Measurements from ENCODE around the gene PAQR4.

PAQR4 gene

DNA sequence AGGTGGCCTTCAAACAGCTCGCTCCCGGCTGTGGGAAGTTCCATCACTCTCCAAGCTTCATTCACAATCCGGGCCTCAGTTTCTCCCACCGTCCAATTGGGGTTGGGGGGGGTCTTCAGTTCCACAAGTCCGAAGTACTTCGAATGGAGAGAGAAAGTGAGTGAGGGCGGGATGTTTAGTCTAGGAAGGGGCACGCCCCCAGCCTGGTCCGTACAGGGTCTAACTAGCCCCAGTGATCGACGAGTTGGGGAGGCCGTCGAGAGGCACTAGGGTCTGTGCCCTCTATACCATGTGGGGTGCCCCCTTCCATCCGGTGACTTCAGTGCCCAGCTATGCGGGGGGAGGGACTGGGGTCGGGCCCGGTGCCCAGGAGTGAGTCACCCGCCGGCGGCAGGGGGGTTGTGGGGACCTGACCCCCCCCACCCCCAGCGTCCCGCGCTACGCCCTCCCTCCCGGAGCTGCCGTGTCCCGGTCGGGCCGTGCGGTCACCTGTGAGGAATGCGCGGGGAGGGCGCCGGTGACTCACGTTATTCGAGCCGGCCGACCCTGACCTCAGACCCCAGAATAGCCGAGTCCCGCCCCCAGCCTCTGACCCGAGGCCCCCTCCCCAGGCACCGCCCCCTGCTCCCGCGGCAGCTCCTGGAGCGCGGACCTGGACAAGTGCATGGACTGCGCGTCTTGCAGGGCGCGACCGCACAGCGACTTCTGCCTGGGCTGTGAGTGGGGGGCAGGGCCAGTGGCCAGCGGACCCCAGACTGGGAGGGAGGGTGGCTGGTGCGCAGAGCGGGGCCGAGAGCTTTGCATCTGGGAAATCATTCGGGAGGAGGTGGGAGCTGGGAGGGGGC lies 51.7 kb downstream of the PAQR4 start:
- Histone ChIP-seq H3K4me2 (ENCODE audit: low read length) (peak overlapping the region; percentile 99), H2AFZ (peak overlapping the region; percentile 81), H3K9ac (peak overlapping the region; percentile 43), H3K9me3 (ENCODE audit: control insufficient read depth, low read length) (no peaks in the 10 kb centered on the region), H3K79me2 (no peaks in the 10 kb centered on the region), H3K27ac (peak overlapping the region; percentile 97), H3K4me3 (ENCODE audit: low read depth, low read length) (peak overlapping the region; percentile 73), H3K4me1 (peaks cover 18% of the 10 kb centered on the region), H3K36me3 (ENCODE audit: control insufficient read depth, insufficient read depth, low read length) (no peaks in the 10 kb centered on the region), H3K27me3 (ENCODE audit: control insufficient read depth, insufficient read depth, low read length) (no peaks in the 10 kb centered on the region)
- TF ChIP-seq, protein P1, sequence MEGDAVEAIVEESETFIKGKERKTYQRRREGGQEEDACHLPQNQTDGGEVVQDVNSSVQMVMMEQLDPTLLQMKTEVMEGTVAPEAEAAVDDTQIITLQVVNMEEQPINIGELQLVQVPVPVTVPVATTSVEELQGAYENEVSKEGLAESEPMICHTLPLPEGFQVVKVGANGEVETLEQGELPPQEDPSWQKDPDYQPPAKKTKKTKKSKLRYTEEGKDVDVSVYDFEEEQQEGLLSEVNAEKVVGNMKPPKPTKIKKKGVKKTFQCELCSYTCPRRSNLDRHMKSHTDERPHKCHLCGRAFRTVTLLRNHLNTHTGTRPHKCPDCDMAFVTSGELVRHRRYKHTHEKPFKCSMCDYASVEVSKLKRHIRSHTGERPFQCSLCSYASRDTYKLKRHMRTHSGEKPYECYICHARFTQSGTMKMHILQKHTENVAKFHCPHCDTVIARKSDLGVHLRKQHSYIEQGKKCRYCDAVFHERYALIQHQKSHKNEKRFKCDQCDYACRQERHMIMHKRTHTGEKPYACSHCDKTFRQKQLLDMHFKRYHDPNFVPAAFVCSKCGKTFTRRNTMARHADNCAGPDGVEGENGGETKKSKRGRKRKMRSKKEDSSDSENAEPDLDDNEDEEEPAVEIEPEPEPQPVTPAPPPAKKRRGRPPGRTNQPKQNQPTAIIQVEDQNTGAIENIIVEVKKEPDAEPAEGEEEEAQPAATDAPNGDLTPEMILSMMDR (IDR thresholded peaks at IDR 0.05), result no peak

DNA sequence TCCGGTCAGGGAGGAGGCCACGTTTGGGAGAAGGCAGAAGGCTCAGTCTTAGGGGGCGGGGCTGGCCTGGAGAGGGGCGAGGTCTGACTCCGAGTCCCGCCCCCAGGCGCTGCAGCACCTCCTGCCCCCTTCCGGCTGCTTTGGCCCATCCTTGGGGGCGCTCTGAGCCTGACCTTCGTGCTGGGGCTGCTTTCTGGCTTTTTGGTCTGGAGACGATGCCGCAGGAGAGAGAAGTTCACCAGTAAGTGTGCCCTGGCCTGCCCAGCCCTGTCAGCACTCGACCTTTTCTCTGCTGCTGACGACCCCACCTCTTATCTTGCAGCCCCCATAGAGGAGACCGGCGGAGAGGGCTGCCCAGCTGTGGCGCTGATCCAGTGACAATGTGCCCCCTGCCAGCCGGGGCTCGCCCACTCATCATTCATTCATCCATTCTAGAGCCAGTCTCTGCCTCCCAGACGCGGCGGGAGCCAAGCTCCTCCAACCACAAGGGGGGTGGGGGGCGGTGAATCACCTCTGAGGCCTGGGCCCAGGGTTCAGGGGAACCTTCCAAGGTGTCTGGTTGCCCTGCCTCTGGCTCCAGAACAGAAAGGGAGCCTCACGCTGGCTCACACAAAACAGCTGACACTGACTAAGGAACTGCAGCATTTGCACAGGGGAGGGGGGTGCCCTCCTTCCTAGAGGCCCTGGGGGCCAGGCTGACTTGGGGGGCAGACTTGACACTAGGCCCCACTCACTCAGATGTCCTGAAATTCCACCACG lies 52.5 kb downstream of the PAQR4 start:
- Histone ChIP-seq H3K79me2 (no peaks in the 10 kb centered on the region), H3K27ac (peak overlapping the region; percentile 97), H3K4me1 (peaks cover 18% of the 10 kb centered on the region), H3K27me3 (ENCODE audit: control insufficient read depth, insufficient read depth, low read length) (no peaks in the 10 kb centered on the region), H3K4me2 (ENCODE audit: low read length) (peak overlapping the region; percentile 99), H2AFZ (peak overlapping the region; percentile 81), H3K36me3 (ENCODE audit: control insufficient read depth, insufficient read depth, low read length) (no peaks in the 10 kb centered on the region), H3K4me3 (ENCODE audit: low read depth, low read length) (peak overlapping the region; percentile 73), H3K9ac (no peak overlapping the region), H3K9me3 (ENCODE audit: control insufficient read depth, low read length) (no peaks in the 10 kb centered on the region)
- TF ChIP-seq, protein P1 (IDR thresholded peaks at IDR 0.05), result peak; percentile 41

DNA sequence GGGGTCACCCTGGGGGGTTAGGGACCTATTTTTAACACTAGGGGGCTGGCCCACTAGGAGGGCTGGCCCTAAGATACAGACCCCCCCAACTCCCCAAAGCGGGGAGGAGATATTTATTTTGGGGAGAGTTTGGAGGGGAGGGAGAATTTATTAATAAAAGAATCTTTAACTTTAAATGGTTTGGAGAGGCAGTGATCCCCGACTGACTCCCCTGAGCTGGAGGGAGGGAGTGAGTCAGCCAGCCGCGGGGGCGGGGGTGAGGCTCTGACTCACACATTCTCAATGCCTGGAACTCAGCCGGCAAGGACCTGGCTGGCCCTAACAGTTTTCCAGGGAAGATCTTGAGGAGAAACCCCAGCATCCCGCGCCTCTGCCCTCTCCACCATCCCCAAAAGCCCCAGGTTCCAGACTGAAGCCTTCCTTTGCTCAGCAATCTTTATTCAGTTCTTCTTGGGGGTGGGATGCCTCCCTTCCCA lies 53.1 kb downstream of the PAQR4 start:
- H3K4me2 ChIP-seq (ENCODE audit: low read length), result peak overlapping the region; percentile 99
- H3K27me3 ChIP-seq (ENCODE audit: control insufficient read depth, insufficient read depth, low read length), result no peaks in the 10 kb centered on the region
- H3K36me3 ChIP-seq (ENCODE audit: control insufficient read depth, insufficient read depth, low read length), result no peaks in the 10 kb centered on the region
- H3K9me3 ChIP-seq (ENCODE audit: control insufficient read depth, low read length), result no peaks in the 10 kb centered on the region
- H3K4me3 ChIP-seq (ENCODE audit: low read depth, low read length), result no peak overlapping the region
- TF ChIP-seq, protein P1 (IDR thresholded peaks at IDR 0.05), result peak; percentile 7
- no peaks in the 10 kb centered on the region for H3K79me2 ChIP-seq
- no peak overlapping the region for H2AFZ ChIP-seq
- peaks cover 18% of the 10 kb centered on the region for H3K4me1 ChIP-seq
- H3K27ac ChIP-seq, result peak overlapping the region; percentile 97
- no peak overlapping the region for H3K9ac ChIP-seq

DNA sequence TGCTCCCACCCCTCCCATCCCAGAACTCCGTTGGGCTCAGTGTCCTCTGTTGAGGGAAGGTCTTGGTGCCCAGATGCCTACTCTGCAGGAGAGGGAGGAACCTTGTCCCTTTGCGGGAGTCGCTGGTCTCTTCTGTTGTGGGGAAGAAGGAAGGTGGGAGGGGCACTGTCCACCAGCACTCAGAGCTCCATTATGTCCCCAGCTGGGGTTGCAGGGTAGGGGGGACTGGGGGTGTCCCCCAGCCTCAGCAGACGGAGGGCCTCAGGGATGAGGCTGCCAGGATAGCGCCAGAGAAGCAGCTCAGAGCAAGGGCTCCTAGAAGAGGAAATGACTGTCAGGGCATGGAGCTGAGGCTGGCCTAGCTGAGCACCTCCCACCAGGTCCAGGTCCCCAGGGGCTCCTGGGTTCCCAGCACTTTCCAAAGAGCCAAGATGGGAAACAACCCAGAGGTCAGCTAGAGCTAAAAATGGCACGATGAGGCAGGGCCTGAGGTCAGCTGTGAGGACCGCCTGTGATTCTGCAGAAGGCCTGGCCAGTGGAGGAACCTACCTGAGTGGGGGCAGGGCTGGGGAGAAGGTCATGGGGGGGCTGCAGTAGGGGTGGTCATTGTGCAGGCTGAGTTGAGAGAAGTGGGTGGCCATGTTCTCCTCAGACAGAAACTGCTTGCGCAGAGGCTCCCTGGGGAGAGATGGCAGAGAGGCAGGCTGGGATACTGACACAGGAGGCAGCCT lies 53.7 kb downstream of the PAQR4 start:
- no peaks in the 10 kb centered on the region for H3K79me2 ChIP-seq
- no peaks in the 10 kb centered on the region for H3K36me3 ChIP-seq (ENCODE audit: control insufficient read depth, insufficient read depth, low read length)
- H3K9ac ChIP-seq, result peak overlapping the region; percentile 54
- peak overlapping the region; percentile 92 for H3K4me3 ChIP-seq (ENCODE audit: low read depth, low read length)
- no peaks in the 10 kb centered on the region for H3K9me3 ChIP-seq (ENCODE audit: control insufficient read depth, low read length)
- H3K27me3 ChIP-seq (ENCODE audit: control insufficient read depth, insufficient read depth, low read length), result no peaks in the 10 kb centered on the region
- peak overlapping the region; percentile 98 for H2AFZ ChIP-seq
- TF ChIP-seq, protein P1 (IDR thresholded peaks at IDR 0.05), result no peak
- H3K27ac ChIP-seq, result peak overlapping the region; percentile 97
- peak overlapping the region; percentile 99 for H3K4me2 ChIP-seq (ENCODE audit: low read length)
- H3K4me1 ChIP-seq, result peaks cover 18% of the 10 kb centered on the region

Data from parathyroid adenoma (tissue), 2 donors.